HG03064 (cell line): Measurements from ENCODE around the gene PAPPA.

Experiments used
- ATAC-seq: cut with Tn5 transposase; IDR thresholded peaks from one replicate; pipeline ENCODE4 v1.9.1; 2021; ENCODE audit warnings: low read depth; ENCODE audit not compliant: unreplicated experiment

Gene PAPPA

DNA sequence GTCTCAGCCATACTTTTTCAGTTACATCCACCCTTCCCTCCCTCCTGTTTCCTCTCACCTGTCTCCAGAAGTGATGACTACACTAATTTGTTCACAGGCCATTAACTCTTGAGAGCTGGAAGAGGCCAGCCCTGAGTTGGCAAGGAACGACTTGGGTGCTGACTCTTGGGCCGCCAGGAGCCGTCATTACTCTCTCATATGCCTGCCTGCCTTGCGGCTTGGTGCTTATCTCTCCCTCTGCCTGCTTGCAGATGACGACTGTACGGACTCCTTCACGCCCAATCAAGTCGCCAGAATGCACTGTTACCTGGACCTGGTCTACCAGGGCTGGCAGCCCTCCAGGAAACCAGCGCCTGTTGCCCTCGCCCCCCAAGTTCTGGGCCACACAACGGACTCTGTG, 66.1 kb downstream of the PAPPA start:
- ATAC-seq = no peak

DNA sequence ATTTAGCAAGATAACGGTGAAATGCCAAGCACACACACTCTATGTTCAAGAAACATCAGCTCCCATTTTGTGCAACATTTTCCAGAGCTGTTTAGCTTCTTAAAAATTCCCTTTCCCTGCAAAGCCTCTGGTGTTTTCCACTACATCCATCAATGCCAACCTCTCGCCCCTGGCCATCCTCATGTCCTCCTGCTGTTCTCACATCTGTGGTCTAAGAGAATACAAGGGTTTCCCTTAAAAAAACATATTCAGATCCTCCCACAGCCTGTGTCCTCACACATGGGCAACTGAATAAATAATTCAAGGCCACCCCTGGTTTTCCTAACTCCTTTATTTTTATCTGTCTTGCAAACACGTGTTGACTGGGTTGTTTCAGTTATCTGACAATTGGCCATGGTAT, 70.3 kb downstream of the PAPPA start:
- ATAC-seq = no peak

DNA sequence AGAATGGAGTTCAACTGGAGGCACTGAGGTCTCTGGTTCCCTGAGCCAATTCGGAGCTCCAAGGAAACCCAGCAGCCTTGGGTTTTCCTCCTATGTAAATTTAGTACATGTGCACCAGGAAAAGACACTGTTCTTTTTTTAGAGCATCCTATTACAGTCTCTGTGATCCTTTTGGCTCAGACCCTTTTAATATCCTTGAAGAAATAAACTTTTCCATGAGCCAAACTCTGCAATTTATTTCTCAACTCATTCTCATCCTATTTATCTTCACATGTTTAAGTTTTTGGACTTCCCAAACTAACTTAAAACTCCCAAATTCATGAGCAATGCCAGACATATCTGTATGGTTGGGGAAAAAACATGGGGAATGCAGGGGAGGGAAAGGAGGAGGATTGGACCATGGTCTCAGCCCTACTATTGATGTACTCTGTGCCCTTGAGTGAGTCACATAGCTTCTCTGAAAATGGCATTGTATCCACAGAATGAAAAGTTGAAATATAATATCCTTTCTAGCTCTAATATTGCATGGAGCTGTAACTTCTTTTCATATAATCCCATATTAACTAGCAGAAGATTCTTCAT, 76.6 kb downstream of the PAPPA start:
- no peak for ATAC-seq

DNA sequence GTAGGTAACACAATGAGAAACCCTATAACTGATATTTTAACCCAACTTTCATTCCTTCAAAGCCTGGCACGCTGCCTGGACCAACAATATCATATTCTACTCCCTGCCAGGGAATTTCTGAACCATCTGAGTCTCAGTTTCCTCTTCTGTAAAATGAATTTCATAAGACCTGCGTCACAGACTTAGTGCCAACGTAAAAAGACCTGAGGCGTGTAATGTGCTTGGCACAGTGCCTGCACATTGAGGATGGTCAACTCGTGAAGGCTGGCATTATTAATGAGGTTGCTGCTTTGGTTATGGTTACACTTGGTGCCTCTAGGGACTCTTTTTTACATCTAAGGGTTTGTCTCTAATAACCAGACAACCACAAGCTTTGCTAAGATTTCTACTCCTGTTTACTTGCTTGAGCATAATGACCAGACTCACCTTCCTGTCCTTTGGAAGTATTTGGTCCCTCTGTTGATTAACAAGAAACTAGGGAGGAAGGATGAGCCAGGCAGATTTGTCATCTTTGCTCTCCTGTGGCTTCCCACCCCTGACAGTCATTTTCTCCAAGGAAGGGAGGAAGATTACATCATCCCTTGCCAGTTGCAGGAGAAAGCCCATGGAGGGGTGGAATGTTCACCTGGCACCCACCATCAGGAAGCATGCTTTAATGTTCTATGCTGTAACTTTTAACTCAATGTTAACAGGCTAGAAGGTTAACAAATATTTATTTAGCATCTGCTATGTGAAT, 79.0 kb downstream of the PAPPA start:
- no peak for ATAC-seq

DNA sequence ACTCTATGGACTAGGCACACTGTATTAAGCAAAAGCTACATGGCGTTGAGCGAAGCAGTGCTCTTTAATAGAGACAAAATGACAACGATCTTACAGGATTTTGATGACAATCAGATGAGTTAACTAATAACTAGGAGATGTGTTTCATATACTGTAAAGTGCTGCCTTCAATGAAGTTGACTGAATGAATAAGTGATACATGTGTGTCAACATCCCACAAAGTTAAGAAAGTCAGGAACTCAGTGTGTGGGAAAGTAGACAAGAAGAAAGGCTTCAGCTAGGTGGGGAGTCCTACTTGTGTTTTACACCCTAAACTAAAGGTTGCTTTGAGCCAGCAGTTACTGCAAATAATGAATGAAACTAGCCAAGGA, 79.6 kb downstream of the PAPPA start:
- ATAC-seq = no peak

DNA sequence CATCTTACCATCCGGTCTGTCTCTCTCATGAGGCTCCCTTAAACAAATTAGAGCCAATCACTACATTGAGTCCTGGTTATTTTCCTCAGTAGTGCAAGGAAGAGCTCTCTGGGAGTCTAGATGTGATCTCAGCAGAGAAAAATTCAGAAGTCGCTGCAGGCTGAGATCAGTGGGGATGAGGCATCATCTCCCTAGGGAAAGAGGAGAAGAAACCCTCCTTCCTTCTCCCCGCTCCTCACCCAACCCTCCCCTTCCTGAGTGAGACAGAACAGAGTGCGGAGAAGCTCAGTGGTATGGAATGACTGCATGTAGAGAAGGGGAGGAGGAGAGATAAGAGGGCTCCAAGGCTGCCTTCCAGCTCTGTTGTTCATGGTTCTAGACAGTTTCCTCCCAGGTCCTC, 80.5 kb downstream of the PAPPA start:
- ATAC-seq = no peak

DNA sequence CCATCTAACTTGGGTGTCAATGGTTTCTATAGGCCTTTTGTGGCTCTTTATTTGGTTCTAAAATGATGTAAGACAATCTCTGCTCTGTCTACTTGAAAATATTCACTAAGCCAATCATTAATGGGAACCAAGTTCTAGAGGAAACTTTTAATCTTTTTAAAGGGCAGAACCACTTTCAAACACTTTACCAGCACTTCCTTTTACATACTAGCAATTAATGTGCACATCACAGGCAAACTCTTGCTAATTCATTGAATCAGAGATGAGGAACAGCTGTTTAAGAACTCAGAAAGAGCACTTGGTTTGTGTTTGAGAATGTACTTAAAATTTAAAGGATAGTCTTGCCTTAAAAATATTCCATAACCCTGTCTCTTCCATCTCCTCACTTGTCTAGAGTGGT, 83.4 kb downstream of the PAPPA start:
- ATAC-seq = no peak

DNA sequence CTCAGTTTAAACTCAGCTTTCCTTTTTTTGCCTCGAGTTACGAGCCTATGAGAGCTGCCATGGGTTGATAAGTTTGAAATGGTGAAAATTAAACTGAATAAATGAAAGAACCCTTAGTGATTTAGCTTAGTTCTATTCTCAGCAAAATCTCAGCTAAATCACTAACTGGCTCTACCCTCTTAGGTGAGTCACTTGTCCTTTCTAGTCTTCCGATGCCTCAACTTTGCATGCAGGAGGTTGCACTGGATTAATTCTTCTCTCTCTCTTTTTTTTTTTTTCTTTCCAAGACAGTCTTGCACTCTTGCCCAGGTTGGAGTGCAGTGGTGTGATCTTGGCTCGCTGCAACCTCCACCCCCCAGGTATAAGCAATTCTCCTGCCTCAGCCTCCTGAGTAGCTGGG, 83.9 kb downstream of the PAPPA start:
- no peak for ATAC-seq

DNA sequence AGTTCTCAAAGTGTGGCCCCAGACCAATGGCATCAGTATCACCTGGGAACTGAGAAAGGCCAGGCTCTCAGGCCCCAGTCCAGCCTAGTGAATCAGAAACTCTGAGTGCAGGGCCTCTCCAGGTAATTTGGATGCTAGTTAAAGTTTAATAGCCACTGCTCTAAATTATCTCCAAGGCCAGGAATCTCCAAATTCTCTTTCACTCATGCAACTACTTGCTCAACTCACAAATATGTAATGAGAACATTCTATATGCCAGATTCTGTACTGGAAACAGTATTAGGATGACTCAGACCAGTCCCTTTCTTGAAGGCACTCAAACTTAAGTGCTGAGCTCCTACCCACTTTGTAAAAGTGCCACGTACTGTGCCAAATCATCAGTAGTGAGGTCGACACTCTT, 84.6 kb downstream of the PAPPA start:
- ATAC-seq = no peak

DNA sequence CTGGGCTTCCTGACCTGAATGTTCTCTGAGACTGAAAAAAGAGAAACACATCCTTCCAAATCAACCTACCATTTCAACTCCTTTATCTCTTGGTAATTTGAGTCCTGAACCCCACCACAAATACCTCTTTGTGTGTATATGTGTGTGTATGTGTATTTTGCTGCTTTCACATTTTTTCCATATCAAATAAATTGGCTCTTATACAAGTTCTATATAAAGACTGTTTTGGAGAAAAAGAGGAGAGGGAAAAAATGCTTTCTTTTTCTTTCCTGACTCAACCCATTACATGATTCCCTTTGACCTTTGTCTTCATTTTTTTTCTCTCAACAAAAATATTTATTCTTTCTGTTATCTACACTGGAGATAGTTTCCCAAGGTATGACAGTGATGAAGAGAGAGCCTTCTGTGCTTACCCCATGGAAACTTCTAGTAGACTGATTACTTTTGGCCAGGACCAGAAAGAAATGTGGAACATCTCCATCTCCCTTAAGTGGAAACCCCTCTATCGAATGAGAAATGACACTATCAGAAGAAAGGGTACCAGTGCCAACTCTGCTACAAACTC, 85.3 kb downstream of the PAPPA start:
- ATAC-seq = no peak

DNA sequence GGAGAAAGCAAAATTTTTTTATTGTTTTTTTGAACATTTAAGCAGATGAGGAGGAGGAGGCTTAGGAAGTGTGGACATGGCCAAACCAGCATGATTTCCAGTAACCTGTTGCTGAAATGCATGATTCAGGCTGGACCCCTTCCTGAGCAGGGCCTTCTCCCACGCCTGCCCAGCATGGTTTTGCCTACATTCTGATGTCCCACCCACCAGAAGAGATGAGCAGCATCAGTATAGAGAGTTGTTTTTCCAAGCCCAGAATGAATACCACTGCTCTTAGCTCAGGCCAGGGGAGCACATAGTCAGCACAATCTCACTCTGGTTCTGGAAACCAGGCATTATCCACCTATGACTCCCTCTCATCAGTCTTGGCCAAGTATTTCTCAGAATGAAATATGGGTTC, 90.1 kb downstream of the PAPPA start:
- no peak for ATAC-seq

DNA sequence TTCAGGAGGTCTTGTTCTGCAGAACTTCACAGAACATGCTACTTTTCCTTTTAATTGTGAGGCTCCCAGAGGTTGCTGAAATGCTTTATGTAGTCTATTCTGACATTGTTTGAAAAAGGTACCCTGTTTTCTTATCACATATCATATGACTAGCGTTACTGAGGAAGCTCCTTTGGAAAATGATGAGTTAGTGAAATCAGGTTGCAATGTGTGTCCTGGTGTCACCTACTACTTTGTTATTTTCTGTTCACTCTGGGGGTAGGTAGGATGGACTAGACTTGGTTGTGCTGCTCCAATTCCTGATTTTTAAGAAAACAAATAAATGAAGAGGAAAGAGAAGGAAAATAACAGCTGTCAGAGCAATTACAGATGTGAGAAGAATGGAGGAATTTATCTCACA, 93.7 kb downstream of the PAPPA start:
- ATAC-seq = no peak

DNA sequence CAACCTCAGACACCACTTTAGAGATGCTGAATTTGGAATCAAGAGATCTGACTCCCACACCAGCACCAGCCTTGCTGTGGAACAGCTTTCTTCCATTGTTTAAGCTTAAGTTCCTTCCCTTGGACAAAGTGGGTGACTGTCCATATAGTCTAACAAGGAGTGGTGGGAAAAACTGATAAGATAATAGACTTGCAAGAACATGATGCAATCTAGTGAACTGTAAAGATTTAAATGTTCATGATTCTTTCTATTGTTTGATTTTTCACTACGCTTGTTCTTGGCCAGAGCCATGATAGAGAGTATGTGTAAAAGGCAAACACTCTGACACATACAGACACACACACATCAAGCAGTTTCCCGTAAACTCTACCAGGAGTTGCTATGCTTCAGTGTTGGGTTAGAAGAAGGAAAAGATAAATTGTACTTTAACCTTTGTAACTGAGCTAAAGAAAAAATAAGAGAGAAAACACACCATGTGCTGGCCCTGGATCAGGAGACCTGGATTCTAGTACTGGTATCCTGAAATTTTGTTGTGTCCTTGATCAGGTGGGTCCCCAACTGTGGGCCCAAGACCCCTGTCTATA, 94.3 kb downstream of the PAPPA start:
- no peak for ATAC-seq

DNA sequence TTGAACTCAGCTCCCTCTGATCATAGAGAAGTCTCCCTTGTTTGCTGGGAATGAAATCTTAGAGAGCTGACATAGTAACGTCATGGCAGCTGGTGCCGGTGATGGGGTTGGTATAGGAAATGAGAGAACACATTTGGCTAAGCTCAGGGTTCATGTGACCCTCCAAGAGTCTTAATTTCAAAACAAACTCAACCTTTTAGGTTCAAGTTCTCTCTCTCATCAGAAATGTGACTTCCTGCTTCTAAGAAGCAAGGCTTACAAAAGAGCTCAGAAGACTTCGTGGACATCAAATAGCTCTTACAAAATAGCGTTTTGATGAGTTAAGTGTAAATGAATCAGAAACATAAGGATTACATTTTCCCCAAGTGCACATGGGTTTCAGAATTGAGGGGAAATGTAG, 97.3 kb downstream of the PAPPA start:
- ATAC-seq = no peak

DNA sequence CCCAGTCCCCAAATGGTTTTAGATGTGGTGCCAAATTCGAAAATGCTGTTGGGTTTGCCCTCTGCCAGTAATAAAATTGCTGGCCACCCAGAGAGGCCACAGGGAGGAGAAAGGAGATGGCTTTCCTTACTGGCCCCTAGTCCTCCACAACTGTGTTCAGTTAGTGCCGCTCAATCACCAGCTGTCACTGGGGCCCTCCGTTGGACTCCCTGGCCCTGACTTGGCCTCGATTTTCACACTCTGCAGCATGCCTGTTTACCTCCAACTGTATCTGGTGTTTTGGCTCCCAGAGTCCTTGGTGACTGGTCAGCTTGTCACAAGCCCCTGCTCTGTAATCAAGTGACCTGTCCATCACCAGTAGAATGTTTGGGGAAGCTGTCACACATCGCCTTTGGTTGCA, 97.8 kb downstream of the PAPPA start:
- ATAC-seq = no peak

DNA sequence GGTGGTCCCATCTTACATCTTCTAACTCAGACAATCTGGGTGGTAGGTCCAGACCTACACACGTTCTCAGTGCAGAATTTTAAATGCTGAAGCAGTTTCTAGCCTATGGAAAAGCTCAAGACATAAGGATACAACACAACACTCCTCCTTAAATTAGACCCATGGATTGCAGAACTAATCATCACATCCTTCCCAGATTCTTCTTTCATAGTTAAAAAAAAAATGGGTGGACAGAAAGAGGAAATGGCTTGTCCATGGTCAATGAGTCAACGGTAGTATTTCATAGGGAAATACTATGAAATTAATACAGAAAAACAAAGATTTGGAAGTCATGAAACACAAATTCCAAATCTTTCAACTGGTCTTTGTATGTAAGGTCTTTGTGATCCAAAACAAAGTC, 106.9 kb downstream of the PAPPA start:
- no peak for ATAC-seq

DNA sequence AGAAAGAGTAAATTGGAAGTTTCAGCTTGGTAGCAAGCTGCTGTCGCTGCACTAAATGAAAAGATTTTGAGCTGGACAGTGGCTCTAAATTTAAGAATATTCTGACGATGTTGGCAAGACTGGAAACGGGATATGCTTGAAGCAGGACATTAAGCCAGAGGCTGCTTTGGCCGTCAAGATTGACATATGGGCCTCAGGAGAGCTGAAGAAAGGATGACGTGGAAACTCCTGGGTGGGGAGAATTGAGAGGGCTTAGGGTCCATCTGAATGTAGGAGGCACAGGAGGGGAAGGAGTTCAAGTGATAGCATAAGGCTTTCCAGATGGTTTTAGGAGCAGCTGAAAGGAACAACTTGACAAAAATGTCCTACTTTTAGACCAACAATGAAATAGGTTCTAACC, 108.9 kb downstream of the PAPPA start:
- ATAC-seq = no peak

DNA sequence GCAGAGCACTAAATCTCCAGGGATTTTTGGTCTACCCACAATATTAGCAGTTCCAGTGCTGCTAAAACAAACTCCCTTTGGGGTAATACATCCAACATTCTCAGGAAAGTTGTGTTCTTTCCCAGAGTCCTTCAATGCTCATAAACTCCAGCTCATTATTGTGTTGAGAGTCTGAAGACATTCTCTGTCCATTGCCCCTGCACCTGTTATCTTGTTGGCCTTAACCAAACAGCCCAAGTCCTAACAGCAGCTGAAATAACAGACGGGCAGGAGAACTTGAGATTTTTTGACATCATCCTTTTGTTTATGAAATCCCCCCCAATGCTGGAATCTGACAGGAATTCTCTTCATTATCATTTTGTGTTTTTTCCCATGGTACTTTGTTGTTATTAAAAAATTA, 110.8 kb downstream of the PAPPA start:
- no peak for ATAC-seq

DNA sequence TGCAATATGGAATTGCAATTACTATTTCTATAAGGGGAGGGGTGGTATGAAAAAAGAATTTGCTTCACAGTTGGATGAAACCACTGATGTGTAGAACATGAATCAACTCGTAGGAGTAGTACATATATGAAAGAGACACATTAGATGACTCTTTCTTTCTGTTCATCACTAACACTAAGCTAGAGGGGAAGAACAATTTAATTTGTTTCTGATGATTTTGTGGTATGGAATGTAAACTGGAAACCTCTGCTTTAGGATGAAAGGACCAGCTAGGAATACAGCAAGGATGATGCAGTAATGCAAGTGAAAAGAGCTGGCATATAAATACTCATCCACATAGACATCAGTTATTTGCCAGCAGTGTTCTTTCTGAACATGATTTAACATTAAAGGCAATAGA, 113.4 kb downstream of the PAPPA start:
- no peak for ATAC-seq

DNA sequence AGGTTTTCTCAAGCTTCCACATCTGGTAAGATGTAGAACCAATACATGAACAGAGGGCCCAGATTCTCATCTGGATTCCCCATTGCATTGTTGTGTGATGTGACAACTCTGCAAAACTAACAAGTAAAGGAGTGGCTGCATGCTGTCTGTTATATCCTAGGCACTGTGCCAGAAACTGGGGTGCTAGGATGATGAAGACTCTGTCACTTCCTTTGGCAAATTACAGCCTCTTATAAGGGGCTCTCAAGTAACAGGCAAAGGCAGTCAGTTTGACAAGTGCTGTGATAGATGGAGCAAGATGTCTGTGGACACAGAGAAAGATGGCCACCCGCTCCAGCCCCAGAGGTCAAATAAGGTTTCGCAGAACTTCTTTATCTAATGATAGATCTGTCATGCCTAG, 115.7 kb downstream of the PAPPA start:
- ATAC-seq = no peak

DNA sequence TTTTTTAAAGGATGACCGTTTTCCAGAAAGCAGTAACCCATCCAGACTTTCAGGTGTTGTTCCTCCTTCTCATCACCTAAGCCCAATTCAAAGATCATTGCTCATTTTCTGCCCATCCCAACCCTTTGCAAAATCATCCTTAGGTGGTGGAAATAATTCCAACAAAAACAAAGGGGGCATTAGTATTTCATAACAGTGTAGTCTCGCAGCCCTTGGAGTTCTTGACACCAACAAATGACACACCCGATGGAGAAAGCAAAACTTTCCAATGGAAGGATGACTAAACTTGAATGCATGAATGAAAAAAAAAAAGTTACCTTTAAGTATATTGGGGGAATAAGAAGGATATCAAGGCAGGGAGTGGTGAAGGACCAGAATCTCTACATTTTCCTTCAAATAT, 117.0 kb downstream of the PAPPA start:
- no peak for ATAC-seq

DNA sequence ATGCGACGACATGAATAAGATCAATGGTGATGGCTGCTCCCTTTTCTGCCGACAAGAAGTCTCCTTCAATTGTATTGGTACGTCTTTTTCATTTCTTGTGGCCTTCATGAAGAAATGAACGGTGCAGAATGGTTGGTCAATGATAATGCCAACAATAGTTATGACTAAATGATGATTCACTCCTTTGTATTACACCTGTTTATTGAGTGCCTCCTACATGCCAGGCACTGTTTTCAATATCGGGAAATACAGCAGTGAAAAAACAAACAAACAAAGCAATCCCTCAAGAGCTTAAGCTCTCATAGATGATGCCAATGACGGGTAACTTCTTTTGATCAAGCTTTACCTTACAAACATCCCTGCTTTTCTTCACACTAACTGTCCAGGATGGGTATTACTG, 117.7 kb downstream of the PAPPA start:
- ATAC-seq = no peak
